Fibroblast of the aortic adventitia (primary cell): ENCODE measurements around the gene FAM83G. TPM values are rescaled to one million over a fixed set of nuclear protein-coding genes. Genes with fewer than 3 reads are reported as not detected.

Experiments
- DNase-seq: peaks from one replicate; pipeline ENCODE4 v3.0.0-alpha.2; 2010; ENCODE audit warnings: low read depth
- H3K4me3 ChIP-seq: 2 replicates; pipeline ENCODE4 v1.5.1; 2011; ENCODE audit warnings: low read depth, mild to moderate bottlenecking, control low read depth, low read length, moderate library complexity
- total RNA-seq: library from RNA; depleted of rRNA; stranded (reverse); fragments of >200 nt; gene quantifications from 2 replicates; pipeline ENCODE4 v1.2.3, GENCODE V29; 2012; ENCODE audit warnings: low replicate concordance
- TF ChIP-seq, protein P1 (sequence below): IDR thresholded peaks from 2 replicates; pipeline ENCODE4 v1.5.1; 2011; ENCODE audit warnings: mild to moderate bottlenecking, low read length, control low read depth, inconsistent platforms; ENCODE audit not compliant: insufficient read depth

FAM83G gene
- total RNA-seq, 1 donor: 9.5 TPM

GRCh38 chr17:18960803-18961511, 43.6 kb downstream of the FAM83G start:
- no peak overlapping the region for H3K4me3 ChIP-seq
- peak; percentile 71 for DNase-seq
- TF ChIP-seq, protein P1, sequence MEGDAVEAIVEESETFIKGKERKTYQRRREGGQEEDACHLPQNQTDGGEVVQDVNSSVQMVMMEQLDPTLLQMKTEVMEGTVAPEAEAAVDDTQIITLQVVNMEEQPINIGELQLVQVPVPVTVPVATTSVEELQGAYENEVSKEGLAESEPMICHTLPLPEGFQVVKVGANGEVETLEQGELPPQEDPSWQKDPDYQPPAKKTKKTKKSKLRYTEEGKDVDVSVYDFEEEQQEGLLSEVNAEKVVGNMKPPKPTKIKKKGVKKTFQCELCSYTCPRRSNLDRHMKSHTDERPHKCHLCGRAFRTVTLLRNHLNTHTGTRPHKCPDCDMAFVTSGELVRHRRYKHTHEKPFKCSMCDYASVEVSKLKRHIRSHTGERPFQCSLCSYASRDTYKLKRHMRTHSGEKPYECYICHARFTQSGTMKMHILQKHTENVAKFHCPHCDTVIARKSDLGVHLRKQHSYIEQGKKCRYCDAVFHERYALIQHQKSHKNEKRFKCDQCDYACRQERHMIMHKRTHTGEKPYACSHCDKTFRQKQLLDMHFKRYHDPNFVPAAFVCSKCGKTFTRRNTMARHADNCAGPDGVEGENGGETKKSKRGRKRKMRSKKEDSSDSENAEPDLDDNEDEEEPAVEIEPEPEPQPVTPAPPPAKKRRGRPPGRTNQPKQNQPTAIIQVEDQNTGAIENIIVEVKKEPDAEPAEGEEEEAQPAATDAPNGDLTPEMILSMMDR: peak; percentile 87

GRCh38 chr17:18960241-18960665, 44.3 kb downstream of the FAM83G start:
- no peak overlapping the region for H3K4me3 ChIP-seq
- TF ChIP-seq, protein P1: peak; percentile 1
- no peak for DNase-seq

- H3K4me3 ChIP-seq: no peak overlapping the region
- no peak for DNase-seq
- TF ChIP-seq, protein P1: no peak
Observed at GRCh38 chr17:18959845-18960240, 44.7 kb downstream of the FAM83G start.

- TF ChIP-seq, protein P1: no peak
- H3K4me3 ChIP-seq: no peak overlapping the region
- DNase-seq: no peak
Observed at GRCh38 chr17:18959071-18959844, 45.3 kb downstream of the FAM83G start.

DNA sequence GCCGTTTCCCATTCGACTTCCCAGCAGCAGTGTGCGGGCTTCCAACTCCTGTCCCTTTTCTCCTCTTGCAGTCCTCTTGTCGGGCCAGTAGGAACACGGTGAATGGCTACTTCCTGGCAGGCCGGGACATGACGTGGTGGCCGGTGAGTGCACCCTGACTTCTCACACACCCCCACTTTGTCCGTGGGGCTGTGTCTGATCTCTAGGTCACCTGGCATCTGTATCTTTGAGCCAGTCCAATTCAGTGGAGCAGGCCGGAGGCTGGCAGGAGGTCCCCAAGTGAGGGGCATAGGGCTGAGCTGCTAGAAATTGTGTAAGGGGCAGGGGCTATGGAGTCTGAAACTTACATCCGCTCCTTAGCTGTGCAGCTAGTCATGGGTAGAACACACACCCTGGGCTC, 46.0 kb downstream of the FAM83G start:
- TF ChIP-seq, protein P1: no peak
- DNase-seq: no peak
- H3K4me3 ChIP-seq: no peak overlapping the region

DNA sequence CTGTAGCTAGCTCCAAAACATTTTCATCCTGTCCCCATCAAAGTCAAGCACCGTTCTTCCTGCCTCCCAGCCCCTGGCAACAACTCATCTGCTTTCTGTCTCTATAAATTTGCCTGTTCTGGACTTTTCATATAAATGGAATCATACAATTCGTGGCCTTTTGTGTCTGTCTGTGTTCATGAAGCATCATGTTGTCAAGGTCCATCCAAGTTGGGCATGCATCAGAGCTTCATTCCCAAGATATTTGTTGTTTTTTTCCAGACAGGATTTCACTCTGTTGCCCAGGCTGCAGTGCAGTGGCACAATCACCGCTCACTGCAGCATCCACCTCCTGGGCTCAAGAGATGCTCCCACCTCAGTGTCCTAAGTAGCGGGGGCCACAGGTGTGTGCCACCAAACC, 46.7 kb downstream of the FAM83G start:
- H3K4me3 ChIP-seq: no peak overlapping the region
- DNase-seq: no peak
- TF ChIP-seq, protein P1: no peak
